Measurements from ENCODE around the gene ATG7.

ATG7 gene

GRCh38 chr3:11476735-11477144 is 204.5 kb downstream of the ATG7 start:
- TF ChIP-seq EZH2phosphoT487 (conservative IDR thresholded peaks at IDR 0.05; ENCODE audit: low read length) (no peak), CTCF (IDR thresholded peaks at IDR 0.05; ENCODE audit: insufficient read depth, low read length, poor library complexity, severe bottlenecking) (no peak)
- H3F3A ChIP-seq (ENCODE audit: insufficient read depth) = no peaks in the 10 kb centered on the region
- H3K4me2 ChIP-seq (ENCODE audit: low read depth, low read length, poor library complexity, severe bottlenecking) = no peak overlapping the region
- H3K79me2 ChIP-seq (ENCODE audit: insufficient read depth, low read length) = no peaks in the 10 kb centered on the region
- no peaks in the 10 kb centered on the region for H3K36me3 ChIP-seq (ENCODE audit: low read length)
- H4K20me1 ChIP-seq (ENCODE audit: low read depth, low read length) = no peaks in the 10 kb centered on the region
- H2AFZ ChIP-seq (ENCODE audit: low read depth, low read length, severe bottlenecking) = no peak overlapping the region
- no peaks in the 10 kb centered on the region for H3K9me2 ChIP-seq (replicated peaks; ENCODE audit: insufficient read depth, low read length)
- H3K27me3 ChIP-seq (ENCODE audit: low read length) = no peaks in the 10 kb centered on the region
- no peak overlapping the region for H3K27ac ChIP-seq (ENCODE audit: low read depth, low read length)
- no peak overlapping the region for H3K9ac ChIP-seq (ENCODE audit: low read length)
- no peak overlapping the region for H3K4me3 ChIP-seq (ENCODE audit: insufficient read depth, low read length, poor library complexity, severe bottlenecking)
- H3K9me3 ChIP-seq (ENCODE audit: insufficient read depth, low read length) = no peaks in the 10 kb centered on the region

- Histone ChIP-seq H3K4me2 (ENCODE audit: low read depth, low read length, poor library complexity, severe bottlenecking) (no peak overlapping the region), H3K27me3 (ENCODE audit: low read length) (no peaks in the 10 kb centered on the region), H4K20me1 (ENCODE audit: low read depth, low read length) (no peaks in the 10 kb centered on the region), H3K27ac (ENCODE audit: low read depth, low read length) (no peak overlapping the region), H3K79me2 (ENCODE audit: insufficient read depth, low read length) (no peaks in the 10 kb centered on the region), H3K36me3 (ENCODE audit: low read length) (no peaks in the 10 kb centered on the region), H2AFZ (ENCODE audit: low read depth, low read length, severe bottlenecking) (no peak overlapping the region), H3F3A (ENCODE audit: insufficient read depth) (no peaks in the 10 kb centered on the region), H3K4me3 (ENCODE audit: insufficient read depth, low read length, poor library complexity, severe bottlenecking) (no peak overlapping the region), H3K9me2 (replicated peaks; ENCODE audit: insufficient read depth, low read length) (no peaks in the 10 kb centered on the region), H3K9me3 (ENCODE audit: insufficient read depth, low read length) (no peaks in the 10 kb centered on the region), H3K9ac (ENCODE audit: low read length) (no peak overlapping the region)
- no peak for TF ChIP-seq EZH2phosphoT487 (conservative IDR thresholded peaks at IDR 0.05; ENCODE audit: low read length)
- TF ChIP-seq CTCF (IDR thresholded peaks at IDR 0.05; ENCODE audit: insufficient read depth, low read length, poor library complexity, severe bottlenecking) = no peak
Observed at GRCh38 chr3:11477407-11477911, 205.3 kb downstream of the ATG7 start.

GRCh38 chr3:11478167-11478566 is 206.0 kb downstream of the ATG7 start:
- Histone ChIP-seq H3K79me2 (ENCODE audit: insufficient read depth, low read length) (no peaks in the 10 kb centered on the region), H3K4me3 (ENCODE audit: insufficient read depth, low read length, poor library complexity, severe bottlenecking) (no peak overlapping the region), H3K9ac (ENCODE audit: low read length) (no peak overlapping the region), H3K4me2 (ENCODE audit: low read depth, low read length, poor library complexity, severe bottlenecking) (no peak overlapping the region), H3K27ac (ENCODE audit: low read depth, low read length) (no peak overlapping the region), H3K36me3 (ENCODE audit: low read length) (no peaks in the 10 kb centered on the region), H3F3A (ENCODE audit: insufficient read depth) (no peaks in the 10 kb centered on the region), H3K27me3 (ENCODE audit: low read length) (no peaks in the 10 kb centered on the region), H3K9me3 (ENCODE audit: insufficient read depth, low read length) (no peaks in the 10 kb centered on the region), H2AFZ (ENCODE audit: low read depth, low read length, severe bottlenecking) (no peak overlapping the region), H4K20me1 (ENCODE audit: low read depth, low read length) (no peaks in the 10 kb centered on the region), H3K9me2 (replicated peaks; ENCODE audit: insufficient read depth, low read length) (no peaks in the 10 kb centered on the region)
- TF ChIP-seq EZH2phosphoT487 (conservative IDR thresholded peaks at IDR 0.05; ENCODE audit: low read length) (no peak), CTCF (IDR thresholded peaks at IDR 0.05; ENCODE audit: insufficient read depth, low read length, poor library complexity, severe bottlenecking) (no peak)

Measured in SU-DHL-6 (cell line).